Omental fat pad (tissue), 4 donors: Measurements from ENCODE around the gene DGKH. TPM values are rescaled to one million over a fixed set of nuclear protein-coding genes. Genes with fewer than 3 reads are reported as not detected.

Experiments
- ATAC-seq: fragments of 150-250 bp; one replicate; pipeline ENCODE4 v1.9.1; 2016; ENCODE audit warnings: mild to moderate bottlenecking, moderate library complexity; ENCODE audit not compliant: low FRiP score
- DNase-seq: peaks from one replicate; pipeline ENCODE4 v3.0.0-alpha.2; 2019; ENCODE audit warnings: low spot score
- total RNA-seq, 4 donors: library from RNA; depleted of rRNA; stranded (reverse); fragments of >200 nt; gene quantifications; one replicate each; pipeline ENCODE4 v1.1.0, GENCODE V29; 2016
- TF ChIP-seq, protein P1 (sequence below), 3 donors: fragments of 450-650 bp; IDR thresholded peaks; one replicate each; pipeline ENCODE4 v1.5.1; 2016 to 2017; ENCODE audit warnings: antibody characterized with exemption in 3 of 3, mild to moderate bottlenecking in 3 of 3, moderate library complexity in 2 of 3

The DGKH gene
- total RNA-seq, 4 donors from 2014 or later = 9.7 to 24.7 (median 17.6) TPM

DNA sequence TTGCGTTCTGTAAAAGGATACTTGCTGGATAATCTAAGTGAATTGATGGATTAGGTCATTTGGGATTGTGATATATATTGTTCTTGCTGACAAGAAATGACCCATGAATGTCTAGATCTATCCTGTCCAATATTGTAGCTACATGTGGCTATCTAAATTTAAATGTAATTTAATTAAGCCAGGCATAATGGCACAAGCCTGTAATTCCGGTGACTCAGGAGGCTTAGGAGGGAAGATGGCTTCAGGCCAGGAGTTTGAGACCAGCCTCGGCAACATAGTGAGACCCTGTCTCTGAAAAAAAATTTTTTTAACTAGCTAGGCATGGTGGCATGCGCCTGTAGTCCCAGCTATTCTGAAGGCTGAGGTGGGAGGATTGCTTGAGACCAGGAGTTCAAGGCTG is 184.2 kb downstream of the DGKH start:
- ATAC-seq = no peak
- TF ChIP-seq, protein P1, sequence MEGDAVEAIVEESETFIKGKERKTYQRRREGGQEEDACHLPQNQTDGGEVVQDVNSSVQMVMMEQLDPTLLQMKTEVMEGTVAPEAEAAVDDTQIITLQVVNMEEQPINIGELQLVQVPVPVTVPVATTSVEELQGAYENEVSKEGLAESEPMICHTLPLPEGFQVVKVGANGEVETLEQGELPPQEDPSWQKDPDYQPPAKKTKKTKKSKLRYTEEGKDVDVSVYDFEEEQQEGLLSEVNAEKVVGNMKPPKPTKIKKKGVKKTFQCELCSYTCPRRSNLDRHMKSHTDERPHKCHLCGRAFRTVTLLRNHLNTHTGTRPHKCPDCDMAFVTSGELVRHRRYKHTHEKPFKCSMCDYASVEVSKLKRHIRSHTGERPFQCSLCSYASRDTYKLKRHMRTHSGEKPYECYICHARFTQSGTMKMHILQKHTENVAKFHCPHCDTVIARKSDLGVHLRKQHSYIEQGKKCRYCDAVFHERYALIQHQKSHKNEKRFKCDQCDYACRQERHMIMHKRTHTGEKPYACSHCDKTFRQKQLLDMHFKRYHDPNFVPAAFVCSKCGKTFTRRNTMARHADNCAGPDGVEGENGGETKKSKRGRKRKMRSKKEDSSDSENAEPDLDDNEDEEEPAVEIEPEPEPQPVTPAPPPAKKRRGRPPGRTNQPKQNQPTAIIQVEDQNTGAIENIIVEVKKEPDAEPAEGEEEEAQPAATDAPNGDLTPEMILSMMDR (IDR thresholded peaks at IDR 0.05) = no peak
- DNase-seq = no peak

DNA sequence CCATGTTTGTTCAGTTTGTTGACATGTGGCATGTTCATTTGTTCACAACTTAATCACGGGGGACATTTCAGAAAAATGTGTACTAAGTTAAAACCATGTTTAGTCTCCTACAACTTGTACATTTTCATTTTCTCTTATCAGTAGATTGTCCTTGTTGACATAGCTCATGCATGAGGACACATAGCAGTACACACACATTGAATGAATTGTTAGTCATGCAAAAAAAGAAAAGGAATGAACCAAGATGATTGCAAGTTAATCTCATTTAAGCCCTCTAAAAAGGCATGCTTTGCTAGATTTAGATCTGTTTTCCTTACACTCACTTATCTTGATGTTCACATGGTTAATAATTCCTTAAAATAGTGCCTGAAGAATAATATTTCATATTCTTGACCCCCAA is 185.3 kb downstream of the DGKH start:
- no peak for DNase-seq
- TF ChIP-seq, protein P1 (IDR thresholded peaks at IDR 0.05) = no peak
- ATAC-seq = no peak

DNA sequence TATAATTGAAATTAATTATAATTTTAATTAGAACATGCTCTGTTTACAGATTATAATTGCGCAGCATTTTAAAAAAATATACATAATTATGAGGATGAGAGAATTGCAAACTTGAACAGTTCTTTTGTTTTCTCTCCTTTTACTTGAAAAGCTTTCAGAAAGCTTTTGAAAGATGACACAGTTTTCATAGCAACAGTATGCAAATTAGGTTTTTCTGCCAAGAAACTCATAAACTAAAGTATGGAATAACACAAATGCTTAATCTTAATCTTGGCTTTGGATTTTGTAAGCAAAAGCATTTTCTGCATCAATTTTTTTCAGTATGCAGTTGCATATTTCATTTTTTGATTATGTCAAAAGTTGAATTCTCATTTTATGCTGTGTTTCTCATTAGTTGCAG is 190.7 kb downstream of the DGKH start:
- no peak for DNase-seq
- TF ChIP-seq, protein P1 (IDR thresholded peaks at IDR 0.05) = no peak
- ATAC-seq = no peak

DNA sequence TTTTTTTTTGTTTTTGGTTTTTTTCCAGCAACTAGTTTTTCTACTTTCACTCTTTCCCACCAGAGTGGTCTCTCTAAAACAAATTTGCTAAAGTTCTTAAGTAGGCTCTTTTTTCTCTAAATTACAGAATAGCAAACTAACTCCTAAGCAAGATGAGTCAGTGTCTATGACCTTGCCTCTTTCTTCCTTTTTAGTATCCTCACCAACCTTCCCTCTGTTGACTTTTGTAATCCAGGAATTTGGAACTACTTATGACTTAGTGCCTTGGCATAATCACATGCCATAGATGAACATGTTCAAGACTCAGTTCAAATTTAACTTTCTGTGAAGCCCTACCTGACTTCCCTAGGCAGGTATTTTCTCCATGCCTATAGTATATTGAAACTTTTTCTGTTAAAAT is 191.2 kb downstream of the DGKH start:
- ATAC-seq = no peak
- TF ChIP-seq, protein P1 (IDR thresholded peaks at IDR 0.05) = no peak
- no peak for DNase-seq

DNA sequence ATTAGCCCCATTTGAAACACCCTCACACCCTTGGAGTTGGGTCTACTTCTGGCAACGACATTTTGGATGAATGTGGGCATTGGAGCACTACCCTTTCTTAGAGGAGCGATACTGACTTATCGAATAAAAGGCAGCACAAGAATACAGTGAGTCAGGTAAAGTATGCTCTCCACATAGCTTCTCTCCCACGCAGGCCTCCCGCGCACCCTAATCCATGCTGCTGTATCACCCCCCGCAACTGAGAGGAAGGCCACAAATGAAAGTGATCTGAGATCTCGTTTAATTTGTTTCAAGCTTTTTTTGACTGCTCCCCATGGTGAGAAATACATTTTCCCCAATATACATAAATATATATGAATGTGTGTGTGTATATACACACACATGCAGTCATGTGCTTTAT is 198.1 kb downstream of the DGKH start:
- ATAC-seq (no peak), DNase-seq (no peak)
- TF ChIP-seq, protein P1 (IDR thresholded peaks at IDR 0.05) = no peak

- DNase-seq = no peak
- TF ChIP-seq, protein P1 (IDR thresholded peaks at IDR 0.05) = no peak
- no peak for ATAC-seq
Measured at GRCh38 chr13:42247883-42248282, 199.4 kb downstream of the DGKH start.

DNA sequence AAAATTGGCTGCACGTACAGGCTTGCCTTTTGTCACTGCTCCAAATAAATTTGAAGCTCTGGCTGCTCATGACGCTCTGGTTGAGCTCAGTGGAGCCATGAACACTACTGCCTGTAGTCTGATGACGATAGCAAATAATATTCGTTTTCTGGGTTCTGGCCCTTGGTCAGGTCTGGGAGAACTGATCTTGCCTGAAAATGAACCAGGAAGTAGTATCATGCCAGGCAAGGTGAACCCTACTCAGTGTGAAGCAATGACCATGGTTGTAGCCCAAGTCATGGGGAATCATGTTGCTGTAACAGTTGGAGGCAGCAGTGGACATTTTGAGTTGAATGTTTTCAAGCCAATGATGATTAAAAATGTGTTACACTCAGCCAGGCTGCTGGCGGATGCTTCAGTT is 207.4 kb downstream of the DGKH start:
- no peak for ATAC-seq
- TF ChIP-seq, protein P1 (IDR thresholded peaks at IDR 0.05) = no peak
- DNase-seq = no peak
